Liver (tissue), 9 donors: Measurements from ENCODE around the gene DLK2. TPM values are rescaled to one million over a fixed set of nuclear protein-coding genes. Genes with fewer than 3 reads are reported as not detected.

Source experiments
- DNase-seq: peaks from one replicate; pipeline ENCODE4 v3.0.0-alpha.2; 2017; ENCODE audit warnings: low spot score
- H3K27ac ChIP-seq, 2 donors: one replicate each; pipeline ENCODE4 v1.7.0; 2013; ENCODE audit warnings: inconsistent platforms in 2 of 2, low read length in 2 of 2, control low read depth in 1 of 2, low read depth in 1 of 2, mild to moderate bottlenecking in 1 of 2
- H3K27me3 ChIP-seq, 4 donors: one replicate each; pipeline versions ENCODE4 v1.6.1 to v1.7.0; 2013; ENCODE audit warnings: low read length in 3 of 4, inconsistent platforms in 1 of 4, mild to moderate bottlenecking in 1 of 4, moderate library complexity in 1 of 4; ENCODE audit not compliant: control insufficient read depth in 4 of 4, insufficient read depth in 4 of 4
- H3K36me3 ChIP-seq, 4 donors: one replicate each; pipeline versions ENCODE4 v1.6.1 to v1.7.0; 2013; ENCODE audit warnings: low read length in 3 of 4, mild to moderate bottlenecking in 3 of 4, low read depth in 1 of 4, moderate library complexity in 1 of 4; ENCODE audit not compliant: control insufficient read depth in 4 of 4, insufficient read depth in 3 of 4
- H3K4me1 ChIP-seq, 4 donors: one replicate each; pipeline versions ENCODE4 v1.6.1 to v1.7.0; 2013; ENCODE audit warnings: low read length in 3 of 4, mild to moderate bottlenecking in 3 of 4, moderate library complexity in 1 of 4; ENCODE audit not compliant: control insufficient read depth in 4 of 4, insufficient read depth in 4 of 4
- H3K4me3 ChIP-seq, 3 donors: one replicate each; pipeline versions ENCODE4 v1.6.1 to v1.7.0; 2013; ENCODE audit warnings: low read length in 3 of 3, control low read depth in 1 of 3, low read depth in 1 of 3, mild to moderate bottlenecking in 1 of 3
- H3K9ac ChIP-seq, 2 donors: one replicate each; pipeline ENCODE4 v1.7.0; 2013; ENCODE audit warnings: low read length in 2 of 2, mild to moderate bottlenecking in 2 of 2, moderate library complexity in 2 of 2, control low read depth in 1 of 2, low read depth in 1 of 2
- H3K9me3 ChIP-seq, 4 donors: one replicate each; pipeline versions ENCODE4 v1.6.1 to v1.7.0; 2013; ENCODE audit warnings: low read length in 3 of 4; ENCODE audit not compliant: control insufficient read depth in 4 of 4
- ATF3 ChIP-seq: IDR thresholded peaks from 2 replicates; pipeline ENCODE4 v1.6.1; 2016; ENCODE audit warnings: antibody characterized with exemption
- FOXA1 ChIP-seq: IDR thresholded peaks from 2 replicates; pipeline ENCODE4 v1.6.1; 2016; ENCODE audit warnings: antibody characterized with exemption
- GABPA ChIP-seq, 2 donors: IDR thresholded peaks in 1 of 2; conservative IDR thresholded peaks in 1 of 2; 2 replicates each; pipeline ENCODE4 v1.6.1; 2016; ENCODE audit warnings: antibody characterized with exemption in 2 of 2, mild to moderate bottlenecking in 1 of 2, moderate library complexity in 1 of 2
- HNF4A ChIP-seq, 2 donors: conservative IDR thresholded peaks; 2 replicates each; pipeline ENCODE4 v1.6.1; 2016; ENCODE audit warnings: antibody characterized with exemption in 2 of 2, mild to moderate bottlenecking in 2 of 2
- MAX ChIP-seq: IDR thresholded peaks from 2 replicates; pipeline ENCODE4 v1.6.1; 2016; ENCODE audit warnings: antibody characterized with exemption
- NR2F2 ChIP-seq: IDR thresholded peaks from 2 replicates; pipeline ENCODE4 v1.6.1; 2016; ENCODE audit warnings: antibody characterized with exemption
- RXRA ChIP-seq, 2 donors: IDR thresholded peaks; 2 replicates each; pipeline ENCODE4 v1.6.1; 2017 to 2018; ENCODE audit warnings: antibody characterized with exemption in 2 of 2, mild to moderate bottlenecking in 1 of 2
- TAF1 ChIP-seq: conservative IDR thresholded peaks from 2 replicates; pipeline ENCODE4 v1.6.1; 2016; ENCODE audit warnings: antibody characterized with exemption, mild to moderate bottlenecking
- YY1 ChIP-seq: IDR thresholded peaks from 2 replicates; pipeline ENCODE4 v1.6.1; 2016; ENCODE audit warnings: antibody characterized with exemption, mild to moderate bottlenecking
- ZBTB33 ChIP-seq: IDR thresholded peaks from 2 replicates; pipeline ENCODE4 v1.6.1; 2016; ENCODE audit warnings: antibody characterized with exemption
- WGBS: extraction: QIAGEN DNeasy Blood & Tissue Kit; methylation state at CpG from one replicate; pipeline ENCODE4 v1.1.7; 2013; 5-methylcytosine and 5-hydroxymethylcytosine counted together
- polyA plus RNA-seq, 2 donors: library from polyadenylated mRNA; stranded (reverse) in 1 of 2; unstranded in 1 of 2; fragments of 200-250 nt in 1 of 2; fragments of >200 nt in 1 of 2; fragmentation: Nextera tagmentation in 1 of 2; extraction: Ambion mirVana in 1 of 2; gene quantifications; one replicate each; pipeline versions ENCODE4 v1.2.1 to v1.2.3, GENCODE V29; 2013 to 2015
- total RNA-seq, 2 donors: library from RNA; depleted of rRNA; stranded (reverse); fragments of >200 nt; gene quantifications; one replicate each; pipeline ENCODE4 v1.2.3, GENCODE V29; 2014
- TF ChIP-seq, protein P1 (sequence below): IDR thresholded peaks from 2 replicates; pipeline ENCODE4 v1.6.1; 2016; ENCODE audit warnings: antibody characterized with exemption, mild to moderate bottlenecking
- TF ChIP-seq, protein P2 (sequence below): fragments of 150-350 bp; IDR thresholded peaks from 2 replicates; pipeline ENCODE4 v1.5.1; 2017; ENCODE audit warnings: improper control_type of control experiment, low read depth, low read length; ENCODE audit not compliant: missing input control
- donor health status: healthy.
- donor health status: healthy.
- donor health status: healthy.
- donor health status: healthy.
- donor health status: healthy.

The DLK2 gene, protein sequence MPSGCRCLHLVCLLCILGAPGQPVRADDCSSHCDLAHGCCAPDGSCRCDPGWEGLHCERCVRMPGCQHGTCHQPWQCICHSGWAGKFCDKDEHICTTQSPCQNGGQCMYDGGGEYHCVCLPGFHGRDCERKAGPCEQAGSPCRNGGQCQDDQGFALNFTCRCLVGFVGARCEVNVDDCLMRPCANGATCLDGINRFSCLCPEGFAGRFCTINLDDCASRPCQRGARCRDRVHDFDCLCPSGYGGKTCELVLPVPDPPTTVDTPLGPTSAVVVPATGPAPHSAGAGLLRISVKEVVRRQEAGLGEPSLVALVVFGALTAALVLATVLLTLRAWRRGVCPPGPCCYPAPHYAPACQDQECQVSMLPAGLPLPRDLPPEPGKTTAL
- total RNA-seq (1 to 10 TPM in 1 of 2 donors, not detected in 1; 1.0 TPM), polyA plus RNA-seq (under 1 TPM; 0.08 TPM)

GRCh38 chr6:43455531-43456428 lies at the start of gene DLK2:
TSS of gene DLK2 (minus strand) at chr6:43455548. CDS start at chr6:43454825, 723 bp downstream.
- Histone ChIP-seq H3K27me3 (peaks cover 0 to 3% (median 1%) of the 10 kb centered on the region in 4 donors), H3K9me3 (no peaks in the 10 kb centered on the region), H3K27ac (no peak within 1 kb of the TSS), H3K36me3 (peaks cover 4 to 17% (median 11%) of the 10 kb centered on the region in 4 donors), H3K4me1 (peaks cover 6 to 13% (median 9%) of the 10 kb centered on the region in 4 donors), H3K4me3 (peak within 1 kb of the TSS; percentile 32 to 59 (median 38)), H3K9ac (peak within 1 kb of the TSS in 1 of 2 donors; percentile 37)
- DNase-seq = no peak
- WGBS = 3% methylated on average over 55 of the region's 55 CpGs
- no peak for TF ChIP-seq RXRA (IDR thresholded peaks at IDR 0.05)
- TF ChIP-seq TAF1 = no peak
- TF ChIP-seq NR2F2 = no peak
- TF ChIP-seq HNF4A (conservative IDR thresholded peaks at IDR 0.05) = no peak
- TF ChIP-seq ATF3 = no peak
- no peak for TF ChIP-seq FOXA1
- no peak for TF ChIP-seq GABPA (IDR thresholded peaks at IDR 0.05 in 1 of 2, conservative IDR thresholded peaks at IDR 0.05 in 1 of 2)
- no peak for TF ChIP-seq YY1
- TF ChIP-seq, protein P1, sequence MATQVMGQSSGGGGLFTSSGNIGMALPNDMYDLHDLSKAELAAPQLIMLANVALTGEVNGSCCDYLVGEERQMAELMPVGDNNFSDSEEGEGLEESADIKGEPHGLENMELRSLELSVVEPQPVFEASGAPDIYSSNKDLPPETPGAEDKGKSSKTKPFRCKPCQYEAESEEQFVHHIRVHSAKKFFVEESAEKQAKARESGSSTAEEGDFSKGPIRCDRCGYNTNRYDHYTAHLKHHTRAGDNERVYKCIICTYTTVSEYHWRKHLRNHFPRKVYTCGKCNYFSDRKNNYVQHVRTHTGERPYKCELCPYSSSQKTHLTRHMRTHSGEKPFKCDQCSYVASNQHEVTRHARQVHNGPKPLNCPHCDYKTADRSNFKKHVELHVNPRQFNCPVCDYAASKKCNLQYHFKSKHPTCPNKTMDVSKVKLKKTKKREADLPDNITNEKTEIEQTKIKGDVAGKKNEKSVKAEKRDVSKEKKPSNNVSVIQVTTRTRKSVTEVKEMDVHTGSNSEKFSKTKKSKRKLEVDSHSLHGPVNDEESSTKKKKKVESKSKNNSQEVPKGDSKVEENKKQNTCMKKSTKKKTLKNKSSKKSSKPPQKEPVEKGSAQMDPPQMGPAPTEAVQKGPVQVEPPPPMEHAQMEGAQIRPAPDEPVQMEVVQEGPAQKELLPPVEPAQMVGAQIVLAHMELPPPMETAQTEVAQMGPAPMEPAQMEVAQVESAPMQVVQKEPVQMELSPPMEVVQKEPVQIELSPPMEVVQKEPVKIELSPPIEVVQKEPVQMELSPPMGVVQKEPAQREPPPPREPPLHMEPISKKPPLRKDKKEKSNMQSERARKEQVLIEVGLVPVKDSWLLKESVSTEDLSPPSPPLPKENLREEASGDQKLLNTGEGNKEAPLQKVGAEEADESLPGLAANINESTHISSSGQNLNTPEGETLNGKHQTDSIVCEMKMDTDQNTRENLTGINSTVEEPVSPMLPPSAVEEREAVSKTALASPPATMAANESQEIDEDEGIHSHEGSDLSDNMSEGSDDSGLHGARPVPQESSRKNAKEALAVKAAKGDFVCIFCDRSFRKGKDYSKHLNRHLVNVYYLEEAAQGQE = no peak
- TF ChIP-seq ZBTB33 = no peak
- TF ChIP-seq, protein P2, sequence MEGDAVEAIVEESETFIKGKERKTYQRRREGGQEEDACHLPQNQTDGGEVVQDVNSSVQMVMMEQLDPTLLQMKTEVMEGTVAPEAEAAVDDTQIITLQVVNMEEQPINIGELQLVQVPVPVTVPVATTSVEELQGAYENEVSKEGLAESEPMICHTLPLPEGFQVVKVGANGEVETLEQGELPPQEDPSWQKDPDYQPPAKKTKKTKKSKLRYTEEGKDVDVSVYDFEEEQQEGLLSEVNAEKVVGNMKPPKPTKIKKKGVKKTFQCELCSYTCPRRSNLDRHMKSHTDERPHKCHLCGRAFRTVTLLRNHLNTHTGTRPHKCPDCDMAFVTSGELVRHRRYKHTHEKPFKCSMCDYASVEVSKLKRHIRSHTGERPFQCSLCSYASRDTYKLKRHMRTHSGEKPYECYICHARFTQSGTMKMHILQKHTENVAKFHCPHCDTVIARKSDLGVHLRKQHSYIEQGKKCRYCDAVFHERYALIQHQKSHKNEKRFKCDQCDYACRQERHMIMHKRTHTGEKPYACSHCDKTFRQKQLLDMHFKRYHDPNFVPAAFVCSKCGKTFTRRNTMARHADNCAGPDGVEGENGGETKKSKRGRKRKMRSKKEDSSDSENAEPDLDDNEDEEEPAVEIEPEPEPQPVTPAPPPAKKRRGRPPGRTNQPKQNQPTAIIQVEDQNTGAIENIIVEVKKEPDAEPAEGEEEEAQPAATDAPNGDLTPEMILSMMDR = no peak
- no peak for TF ChIP-seq MAX
